SK-N-MC (cell line): ENCODE measurements around the gene THSD8.

Experiments
- DNase-seq: peaks from one replicate; pipeline ENCODE4 v3.0.0-alpha.2; 2011; ENCODE audit warnings: low read depth, low spot score
- H3K27ac ChIP-seq: fragments of 200-600 bp; sonication (generic); 2 replicates; pipeline ENCODE4 v1.5.1; 2016; ENCODE audit warnings: mixed run types
- H3K36me3 ChIP-seq: fragments of 200-600 bp; sonication (generic); 2 replicates; pipeline ENCODE4 v1.6.1; 2017; ENCODE audit warnings: antibody characterized with exemption, low read length, mixed read lengths; ENCODE audit not compliant: insufficient read depth
- H3K4me3 ChIP-seq: fragments of 200-600 bp; sonication (generic); 2 replicates; pipeline ENCODE4 v1.5.1; 2016
- H3K9ac ChIP-seq: fragments of 200-600 bp; sonication (generic); 2 replicates; pipeline ENCODE4 v1.8.0; 2017; ENCODE audit warnings: mixed run types, mixed read lengths; ENCODE audit not compliant: insufficient read length
- H3K9me3 ChIP-seq: fragments of 200-600 bp; sonication (generic); 2 replicates; pipeline ENCODE4 v1.6.1; 2017; ENCODE audit warnings: low read depth, mild to moderate bottlenecking, antibody characterized with exemption, low read length, moderate library complexity, mixed read lengths
- EZH2 ChIP-seq: fragments of 200-600 bp; sonication (generic); IDR thresholded peaks from one replicate; pipeline ENCODE4 v1.6.1; 2017; ENCODE audit warnings: antibody characterized with exemption
- FOXP2 ChIP-seq: optimal IDR thresholded peaks from 2 replicates; pipeline ENCODE3; 2011; ENCODE audit warnings: mild to moderate bottlenecking, moderate library complexity; ENCODE audit not compliant: insufficient read depth; ENCODE audit errors: extremely low read length, control extremely low read depth
- POLR2AphosphoS5 ChIP-seq: IDR thresholded peaks from 2 replicates; pipeline ENCODE4 v1.6.1; 2012; ENCODE audit warnings: mild to moderate bottlenecking, low read depth, low read length, borderline replicate concordance

Gene THSD8

GRCh38 chr19:12801466-12802266, at the start of gene THSD8, which contains the start of gene PRDX2:
THSD8 (plus strand) TSS chr19:12802069; CDS start chr19:12802072, 3 bp downstream.
PRDX2 (minus strand) TSS chr19:12801800; CDS start chr19:12801261, 539 bp downstream.
- Histone ChIP-seq H3K9ac (peak within 1 kb of the TSS; percentile 90), H3K27ac (peak within 1 kb of the TSS; percentile 53; the same call in 1 of the 2 replicates), H3K4me3 (peak within 1 kb of the TSS; percentile 97), H3K36me3 (peaks cover 16% of the 10 kb centered on the region), H3K9me3 (no peaks in the 10 kb centered on the region)
- no peak for DNase-seq
- TF ChIP-seq FOXP2 (no peak), POLR2AphosphoS5 (peak; percentile 97), EZH2 (no peak)

- DNase-seq: no peak
- no peak overlapping the region for H3K4me3 ChIP-seq
- no peaks in the 10 kb centered on the region for H3K9me3 ChIP-seq
These were observed 47.2 kb upstream of the THSD8 start for GRCh38 chr19:12754465-12755196.

GRCh38 chr19:12756150-12756883, 45.6 kb upstream of the THSD8 start:
- Histone ChIP-seq H3K36me3 (no peaks in the 10 kb centered on the region), H3K9me3 (no peaks in the 10 kb centered on the region), H3K4me3 (no peak overlapping the region), H3K27ac (no peak overlapping the region), H3K9ac (no peak overlapping the region)
- no peak for TF ChIP-seq EZH2
- no peak for TF ChIP-seq POLR2AphosphoS5
- TF ChIP-seq FOXP2: no peak
- DNase-seq: no peak

More at GRCh38 chr19:12754465-12755196, 47.2 kb upstream of the THSD8 start:
- H3K27ac ChIP-seq: no peak overlapping the region
- no peak overlapping the region for H3K9ac ChIP-seq
- no peaks in the 10 kb centered on the region for H3K36me3 ChIP-seq
- TF ChIP-seq POLR2AphosphoS5 (no peak), FOXP2 (no peak), EZH2 (no peak)

GRCh38 chr19:12757544-12758274, 44.2 kb upstream of the THSD8 start:
- Histone ChIP-seq H3K36me3 (no peaks in the 10 kb centered on the region), H3K4me3 (peak overlapping the region; percentile 65), H3K9ac (no peak overlapping the region), H3K27ac (no peak overlapping the region), H3K9me3 (no peaks in the 10 kb centered on the region)
- no peak for TF ChIP-seq POLR2AphosphoS5
- TF ChIP-seq FOXP2: no peak
- TF ChIP-seq EZH2: no peak
- DNase-seq: no peak

- H3K27ac ChIP-seq: no peak overlapping the region
- TF ChIP-seq POLR2AphosphoS5: no peak
- TF ChIP-seq EZH2: no peak
- TF ChIP-seq FOXP2: no peak
- no peak for DNase-seq
These were observed 42.2 kb upstream of the THSD8 start for GRCh38 chr19:12759686-12760085.

GRCh38 chr19:12763100-12763499, 38.8 kb upstream of the THSD8 start:
- no peaks in the 10 kb centered on the region for H3K9me3 ChIP-seq
- no peak overlapping the region for H3K4me3 ChIP-seq
- no peak for DNase-seq
- TF ChIP-seq EZH2: no peak
- TF ChIP-seq FOXP2: no peak
- no peak for TF ChIP-seq POLR2AphosphoS5
- no peaks in the 10 kb centered on the region; the same call in 1 of the 2 replicates for H3K36me3 ChIP-seq
- H3K9ac ChIP-seq: no peak overlapping the region
- H3K27ac ChIP-seq: no peak overlapping the region

More at GRCh38 chr19:12759686-12760085, 42.2 kb upstream of the THSD8 start:
- Histone ChIP-seq H3K9me3 (no peaks in the 10 kb centered on the region), H3K36me3 (no peaks in the 10 kb centered on the region; the same call in 1 of the 2 replicates), H3K9ac (no peak overlapping the region), H3K4me3 (no peak overlapping the region)

- no peak overlapping the region for H3K9ac ChIP-seq
- no peak overlapping the region for H3K27ac ChIP-seq
- DNase-seq: no peak
- no peaks in the 10 kb centered on the region; the same call in 1 of the 2 replicates for H3K36me3 ChIP-seq
- H3K4me3 ChIP-seq: no peak overlapping the region
- TF ChIP-seq FOXP2: no peak
- TF ChIP-seq POLR2AphosphoS5: no peak
- TF ChIP-seq EZH2: no peak
- H3K9me3 ChIP-seq: no peaks in the 10 kb centered on the region
These were observed 37.2 kb upstream of the THSD8 start for GRCh38 chr19:12764698-12765097.
